SK-N-SH treated with all-trans-retinoic acid at 6 μM for 48 hours (cell line): ENCODE data around the gene RNF144B.

ENCODE experiments used
- ARNTL ChIP-seq: fragments of 450-650 bp; formaldehyde crosslinking; IDR thresholded peaks from 2 replicates; pipeline ENCODE4 v1.5.0; 2020; ENCODE audit warnings: low read depth, mild to moderate bottlenecking, moderate library complexity, borderline replicate concordance
- CSDC2 ChIP-seq: fragments of 250-450 bp; sonication (Bioruptor Pico); IDR thresholded peaks from 2 replicates; pipeline ENCODE4 v1.5.0; 2020; ENCODE audit warnings: mild to moderate bottlenecking, moderate library complexity
- CSRNP3 ChIP-seq: fragments of 250-450 bp; sonication (Bioruptor Pico); IDR thresholded peaks from 2 replicates; pipeline ENCODE4 v1.5.1; 2021; ENCODE audit warnings: mild to moderate bottlenecking, moderate library complexity
- OSR1 ChIP-seq: fragments of 250-450 bp; sonication (Bioruptor Pico); IDR thresholded peaks from 2 replicates; pipeline ENCODE4 v1.8.0; 2022; ENCODE audit warnings: moderate library complexity, mild to moderate bottlenecking, inconsistent platforms
- PPARA ChIP-seq: fragments of 250-450 bp; sonication (Bioruptor Pico); IDR thresholded peaks from 2 replicates; pipeline ENCODE4 v1.5.0; 2020; ENCODE audit warnings: mild to moderate bottlenecking, borderline replicate concordance
- RARB ChIP-seq: fragments of 250-450 bp; sonication (Bioruptor Pico); IDR thresholded peaks from 2 replicates; pipeline ENCODE4 v1.8.0; 2021; ENCODE audit warnings: mild to moderate bottlenecking, moderate library complexity
- TCF4 ChIP-seq: fragments of 250-450 bp; sonication (Bioruptor Pico); IDR thresholded peaks from 2 replicates; pipeline ENCODE4 v1.8.0; 2021; ENCODE audit warnings: mild to moderate bottlenecking, moderate library complexity, borderline replicate concordance
- TF ChIP-seq, protein P1 (sequence below): fragments of 250-450 bp; sonication (Bioruptor Pico); IDR thresholded peaks from 2 replicates; pipeline ENCODE4 v1.8.0; 2021; ENCODE audit warnings: low read depth, mild to moderate bottlenecking, moderate library complexity, borderline replicate concordance

DNA sequence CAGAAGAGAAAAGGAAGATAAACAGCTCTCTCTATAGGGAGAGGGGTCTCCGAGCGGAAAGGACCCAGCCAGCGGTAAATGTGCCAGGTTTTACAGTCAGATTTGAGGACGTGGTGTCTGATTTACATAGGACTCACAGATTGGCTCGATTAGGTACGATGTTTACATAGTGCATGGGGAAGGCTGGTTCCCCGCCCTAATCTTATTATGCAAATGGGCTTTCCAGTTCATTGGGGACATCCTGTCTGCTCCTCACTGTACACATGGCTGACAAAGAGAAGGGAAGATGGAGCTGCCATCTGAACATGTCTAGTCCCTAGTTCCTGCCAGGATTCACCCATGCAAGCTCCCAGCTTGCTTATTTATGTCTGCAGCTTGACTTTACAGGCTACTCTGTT, 119.9 kb downstream of the RNF144B start:
- TF ChIP-seq TCF4 (CRISPR knock-in tag) (no peak), CSRNP3 (CRISPR knock-in tag) (no peak), RARB (CRISPR knock-in tag) (no peak), ARNTL (no peak), OSR1 (CRISPR knock-in tag) (no peak), PPARA (no peak), CSDC2 (CRISPR knock-in tag) (no peak)
- TF ChIP-seq, protein P1, sequence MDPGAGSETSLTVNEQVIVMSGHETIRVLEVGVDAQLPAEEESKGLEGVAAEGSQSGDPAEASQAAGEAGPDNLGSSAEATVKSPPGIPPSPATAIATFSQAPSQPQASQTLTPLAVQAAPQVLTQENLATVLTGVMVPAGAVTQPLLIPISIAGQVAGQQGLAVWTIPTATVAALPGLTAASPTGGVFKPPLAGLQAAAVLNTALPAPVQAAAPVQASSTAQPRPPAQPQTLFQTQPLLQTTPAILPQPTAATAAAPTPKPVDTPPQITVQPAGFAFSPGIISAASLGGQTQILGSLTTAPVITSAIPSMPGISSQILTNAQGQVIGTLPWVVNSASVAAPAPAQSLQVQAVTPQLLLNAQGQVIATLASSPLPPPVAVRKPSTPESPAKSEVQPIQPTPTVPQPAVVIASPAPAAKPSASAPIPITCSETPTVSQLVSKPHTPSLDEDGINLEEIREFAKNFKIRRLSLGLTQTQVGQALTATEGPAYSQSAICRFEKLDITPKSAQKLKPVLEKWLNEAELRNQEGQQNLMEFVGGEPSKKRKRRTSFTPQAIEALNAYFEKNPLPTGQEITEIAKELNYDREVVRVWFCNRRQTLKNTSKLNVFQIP: no peak
